ENCODE data around the gene STPG4.

DNA sequence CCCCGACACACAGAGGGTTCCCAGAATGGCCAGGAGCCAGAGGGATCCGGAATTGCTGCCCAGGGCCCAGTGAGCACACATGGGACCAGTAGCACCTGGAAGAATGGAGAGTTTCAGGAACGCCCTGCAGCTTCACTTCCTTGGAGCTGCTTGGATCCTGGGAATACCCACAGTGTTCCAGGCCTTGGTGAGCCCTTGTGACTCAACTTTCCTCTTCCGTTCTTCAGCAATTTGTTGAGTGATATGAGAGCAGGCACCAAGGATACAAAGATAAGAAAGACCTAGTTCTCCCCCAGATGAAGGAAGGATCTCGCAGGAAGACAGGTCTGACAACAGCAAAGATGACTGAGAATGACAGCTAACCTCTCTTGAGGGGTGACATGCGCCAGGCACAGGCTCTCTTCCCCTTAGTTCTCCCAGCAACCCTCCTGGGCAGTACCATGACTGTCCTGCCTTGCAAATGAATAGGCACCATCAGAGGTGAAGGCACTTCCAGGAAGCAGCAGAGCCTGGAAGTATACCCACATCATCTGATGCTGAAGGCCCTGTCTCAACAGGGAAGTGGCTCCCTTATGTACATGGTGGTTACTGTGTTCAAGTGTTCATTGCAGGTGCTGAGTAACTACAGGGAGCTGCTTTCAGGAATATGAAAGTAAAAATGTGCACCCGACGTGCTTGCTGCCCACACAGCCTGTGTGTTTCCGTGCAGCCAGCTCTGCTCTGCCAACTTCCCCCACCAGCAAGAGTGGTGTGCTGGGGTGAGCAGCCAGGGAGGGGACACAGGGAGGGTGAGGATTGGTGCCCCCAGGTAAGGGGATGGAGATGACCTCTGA lies 116.2 kb downstream of the STPG4 start:
- TF ChIP-seq POLR2AphosphoS5 (IDR thresholded peaks at IDR 0.05; ENCODE audit: low read depth, low read length) (no peak), POLR2A (IDR thresholded peaks at IDR 0.05; ENCODE audit: low read depth, low read length) (no peak)

Data from GM12891 (cell line).